HG03097 (cell line): Measurements from ENCODE around the gene PLPPR5.
"Not testable (repeated sequence)": the region's sequence is repeated elsewhere in the genome, so short reads cannot be mapped to it uniquely, and the experiment has no call there.

Experiments used
- ATAC-seq: cut with Tn5 transposase; IDR thresholded peaks from one replicate; pipeline ENCODE4 v1.9.1; 2021; ENCODE audit not compliant: unreplicated experiment, low FRiP score

The PLPPR5 gene

GRCh38 chr1:98920441-98921110, 84.1 kb downstream of the PLPPR5 start:
- ATAC-seq, result no peak

GRCh38 chr1:98919652-98920051, 85.0 kb downstream of the PLPPR5 start:
- ATAC-seq, result no peak

- no peak for ATAC-seq
Measured at GRCh38 chr1:98919211-98919610, 85.5 kb downstream of the PLPPR5 start.

- ATAC-seq, result no peak
Measured at GRCh38 chr1:98914547-98914946, 90.1 kb downstream of the PLPPR5 start.

GRCh38 chr1:98910827-98911226, 93.8 kb downstream of the PLPPR5 start:
- no peak for ATAC-seq

GRCh38 chr1:98908980-98909379, 95.7 kb downstream of the PLPPR5 start:
- ATAC-seq, result no peak

- ATAC-seq, result no peak
Measured at GRCh38 chr1:98906809-98907208, 97.9 kb downstream of the PLPPR5 start.

- ATAC-seq, result no peak
Measured at GRCh38 chr1:98906361-98906760, 98.3 kb downstream of the PLPPR5 start.

- no peak for ATAC-seq
Measured at GRCh38 chr1:98904684-98905083, 100.0 kb downstream of the PLPPR5 start.

GRCh38 chr1:98903726-98904125, 100.9 kb downstream of the PLPPR5 start:
- ATAC-seq, result no peak

GRCh38 chr1:98903261-98903660, 101.4 kb downstream of the PLPPR5 start:
- no peak for ATAC-seq

GRCh38 chr1:98898940-98899339, 105.7 kb downstream of the PLPPR5 start:
- no peak for ATAC-seq

- ATAC-seq, result no peak
Measured at GRCh38 chr1:98897479-98897878, 107.2 kb downstream of the PLPPR5 start.

- no peak for ATAC-seq
Measured at GRCh38 chr1:98896711-98897445, 107.8 kb downstream of the PLPPR5 start.

GRCh38 chr1:98893371-98893770, 111.3 kb downstream of the PLPPR5 start:
- no peak for ATAC-seq

- no peak for ATAC-seq
Measured at GRCh38 chr1:98888869-98889268, 115.8 kb downstream of the PLPPR5 start.

GRCh38 chr1:98887507-98887906, 117.2 kb downstream of the PLPPR5 start:
- no peak for ATAC-seq

- ATAC-seq, result no peak
Measured at GRCh38 chr1:98884864-98885263, 119.8 kb downstream of the PLPPR5 start.

GRCh38 chr1:98881901-98882300, 122.8 kb downstream of the PLPPR5 start:
- no peak for ATAC-seq

GRCh38 chr1:98881234-98881633, 123.4 kb downstream of the PLPPR5 start:
- not testable (repeated sequence) for ATAC-seq

- ATAC-seq, result no peak
Measured at GRCh38 chr1:98874828-98875227, 129.8 kb downstream of the PLPPR5 start.
